Kidney (tissue), 14 donors: ENCODE results near the gene ADCY2. TPM values are rescaled to one million over a fixed set of nuclear protein-coding genes. Genes with fewer than 3 reads are reported as not detected.

ENCODE experiments used
- DNase-seq, 5 donors: peaks; one replicate each; pipeline ENCODE4 v3.0.0-alpha.2; 2013 to 2020
- FAIRE-seq: peaks from 2 replicates; lab custom pipeline; 2012; peaks lifted over from hg19 to GRCh38; lab: Jason Lieb, UNC
- H3K27ac ChIP-seq, 2 donors: one replicate each; pipeline ENCODE4 v1.7.0; 2013; ENCODE audit warnings: low read depth in 2 of 2, low read length in 2 of 2, inconsistent platforms in 1 of 2
- H3K27me3 ChIP-seq: one replicate; pipeline ENCODE4 v1.7.1; 2013; ENCODE audit warnings: low read length, inconsistent platforms; ENCODE audit not compliant: control insufficient read depth, insufficient read depth
- H3K36me3 ChIP-seq, 3 donors: one replicate each; pipeline versions ENCODE4 v1.7.0 to v1.7.1; 2013; ENCODE audit warnings: low read length in 3 of 3, control low read depth in 1 of 3, inconsistent platforms in 1 of 3; ENCODE audit not compliant: insufficient read depth in 3 of 3, control insufficient read depth in 2 of 3
- H3K4me1 ChIP-seq, 3 donors: one replicate each; pipeline versions ENCODE4 v1.7.0 to v1.7.1; 2013; ENCODE audit warnings: low read length in 3 of 3, inconsistent platforms in 1 of 3, low read depth in 1 of 3; ENCODE audit not compliant: control insufficient read depth in 2 of 3, insufficient read depth in 2 of 3
- H3K4me3 ChIP-seq, 3 donors: one replicate each; pipeline versions ENCODE4 v1.7.0 to v1.8.1; 2013; ENCODE audit warnings: low read length in 3 of 3, control low read depth in 1 of 3, inconsistent platforms in 1 of 3
- H3K9ac ChIP-seq, 3 donors: one replicate each; pipeline versions ENCODE4 v1.7.0 to v1.7.1; 2013; ENCODE audit warnings: low read length in 3 of 3, control low read depth in 1 of 3, inconsistent platforms in 1 of 3
- H3K9me3 ChIP-seq, 3 donors: one replicate each; pipeline versions ENCODE4 v1.7.0 to v1.7.1; 2013; ENCODE audit warnings: low read length in 3 of 3, control low read depth in 1 of 3, inconsistent platforms in 1 of 3; ENCODE audit not compliant: control insufficient read depth in 2 of 3, insufficient read depth in 1 of 3
- intact Hi-C: fragments of 100-400 bp; cut with DNase I; formaldehyde crosslinking; loops from one replicate; pipeline ENCODE4 v1.11.1; 2022
- polyA plus RNA-seq: library from polyadenylated mRNA; stranded (reverse); fragments of 350-450 nt; fragmentation: Illumina TruSeq; extraction: RNeasy Lipid Tissue Mini Kit (QIAGEN cat#74804); gene quantifications from one replicate; pipeline ENCODE4 v1.2.3, GENCODE V29; 2014; ENCODE audit warnings: low read depth, low replicate concordance; ENCODE audit not compliant: insufficient read depth
- total RNA-seq: library from RNA; stranded (reverse); fragmentation: NEBNext Ultra II Directional; extraction: Animal tissue kit (Norgen Biotek cat#: 25700); gene quantifications from one replicate; pipeline ENCODE4 v1.2.1, GENCODE V29; 2021
- TF ChIP-seq, protein P1 (sequence below): IDR thresholded peaks from 3 replicates; pipeline ENCODE4 v1.5.1; 2012; ENCODE audit warnings: mild to moderate bottlenecking, moderate library complexity, borderline replicate concordance; ENCODE audit not compliant: insufficient read depth; ENCODE audit errors: extremely low read depth
- donor health status: control.
- donor health status: control.
- donor health status: control.
- donor health status: control.
- donor health status: control.
- donor health status: DM: yes; HTN: yes; CAD: no.
- donor health status: Normal renal cell carcinoma (clear cell type).

Gene ADCY2
- total and polyA plus RNA-seq, 2 donors from 2014 or later: 0.17 to 2.2 TPM

- no peak for DNase-seq
- TF ChIP-seq, protein P1, sequence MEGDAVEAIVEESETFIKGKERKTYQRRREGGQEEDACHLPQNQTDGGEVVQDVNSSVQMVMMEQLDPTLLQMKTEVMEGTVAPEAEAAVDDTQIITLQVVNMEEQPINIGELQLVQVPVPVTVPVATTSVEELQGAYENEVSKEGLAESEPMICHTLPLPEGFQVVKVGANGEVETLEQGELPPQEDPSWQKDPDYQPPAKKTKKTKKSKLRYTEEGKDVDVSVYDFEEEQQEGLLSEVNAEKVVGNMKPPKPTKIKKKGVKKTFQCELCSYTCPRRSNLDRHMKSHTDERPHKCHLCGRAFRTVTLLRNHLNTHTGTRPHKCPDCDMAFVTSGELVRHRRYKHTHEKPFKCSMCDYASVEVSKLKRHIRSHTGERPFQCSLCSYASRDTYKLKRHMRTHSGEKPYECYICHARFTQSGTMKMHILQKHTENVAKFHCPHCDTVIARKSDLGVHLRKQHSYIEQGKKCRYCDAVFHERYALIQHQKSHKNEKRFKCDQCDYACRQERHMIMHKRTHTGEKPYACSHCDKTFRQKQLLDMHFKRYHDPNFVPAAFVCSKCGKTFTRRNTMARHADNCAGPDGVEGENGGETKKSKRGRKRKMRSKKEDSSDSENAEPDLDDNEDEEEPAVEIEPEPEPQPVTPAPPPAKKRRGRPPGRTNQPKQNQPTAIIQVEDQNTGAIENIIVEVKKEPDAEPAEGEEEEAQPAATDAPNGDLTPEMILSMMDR: no peak
- Histone ChIP-seq H3K9ac (no peak overlapping the region), H3K9me3 (no peaks in the 10 kb centered on the region), H3K4me1 (no peaks in the 10 kb centered on the region), H3K36me3 (no peaks in the 10 kb centered on the region), H3K27ac (no peak overlapping the region), H3K27me3 (no peaks in the 10 kb centered on the region), H3K4me3 (no peak overlapping the region)
- intact Hi-C loops: no loop called here
- FAIRE-seq: no peak
Measured at GRCh38 chr5:7690557-7690956, 294.6 kb downstream of the ADCY2 start.

- Histone ChIP-seq H3K4me1 (no peaks in the 10 kb centered on the region), H3K36me3 (no peaks in the 10 kb centered on the region), H3K9ac (no peak overlapping the region), H3K9me3 (no peaks in the 10 kb centered on the region), H3K27me3 (no peaks in the 10 kb centered on the region), H3K27ac (no peak overlapping the region), H3K4me3 (no peak overlapping the region)
- intact Hi-C loops: no loop called here
- no peak for DNase-seq
- no peak for FAIRE-seq
- TF ChIP-seq, protein P1: no peak
Measured at GRCh38 chr5:7705261-7705660, 309.3 kb downstream of the ADCY2 start.

- H3K27ac ChIP-seq: no peak overlapping the region
- H3K9ac ChIP-seq: no peak overlapping the region
- DNase-seq (no peak), FAIRE-seq (no peak)
- no peaks in the 10 kb centered on the region for H3K36me3 ChIP-seq
- H3K9me3 ChIP-seq: no peaks in the 10 kb centered on the region
- intact Hi-C loops: no loop called here
- TF ChIP-seq, protein P1: no peak
- no peak overlapping the region for H3K4me3 ChIP-seq
- no peaks in the 10 kb centered on the region for H3K4me1 ChIP-seq
- no peaks in the 10 kb centered on the region for H3K27me3 ChIP-seq
Measured at GRCh38 chr5:7705736-7706135, 309.8 kb downstream of the ADCY2 start.

DNA sequence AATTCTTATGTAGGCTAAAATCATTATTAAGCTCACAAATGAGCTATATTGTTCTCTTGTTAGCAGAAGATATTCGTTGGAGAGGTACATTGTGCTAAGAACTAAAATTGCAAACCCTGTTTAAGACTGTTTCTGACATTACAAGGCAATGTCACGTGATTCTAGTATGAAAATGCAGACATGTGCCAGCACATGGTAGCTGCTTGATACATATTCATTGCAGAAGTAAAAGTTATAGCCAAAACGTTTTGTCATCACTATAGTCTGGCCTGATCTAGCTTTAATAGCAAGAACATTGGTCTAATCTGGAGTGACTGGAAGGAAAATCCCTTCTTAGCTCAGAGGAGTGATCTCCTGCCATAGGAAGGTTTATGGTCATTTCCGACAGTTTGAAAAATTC is 310.3 kb downstream of the ADCY2 start:
- Histone ChIP-seq H3K27me3 (no peaks in the 10 kb centered on the region), H3K27ac (no peak overlapping the region), H3K4me3 (no peak overlapping the region), H3K36me3 (no peaks in the 10 kb centered on the region), H3K4me1 (no peaks in the 10 kb centered on the region), H3K9ac (no peak overlapping the region), H3K9me3 (no peaks in the 10 kb centered on the region)
- intact Hi-C loops: no loop called here
- DNase-seq: no peak
- TF ChIP-seq, protein P1: no peak
- no peak for FAIRE-seq
